ENCODE measurements around the gene MACO1. TPM values are rescaled to one million over a fixed set of nuclear protein-coding genes. Genes with fewer than 3 reads are reported as not detected.
"Not testable (repeated sequence)": the region's sequence is repeated elsewhere in the genome, so short reads cannot be mapped to it uniquely, and the experiment has no call there.

Gene MACO1
- total and polyA plus RNA-seq, 8 donors = 8.8 to 28.2 (median 21.6) TPM

DNA sequence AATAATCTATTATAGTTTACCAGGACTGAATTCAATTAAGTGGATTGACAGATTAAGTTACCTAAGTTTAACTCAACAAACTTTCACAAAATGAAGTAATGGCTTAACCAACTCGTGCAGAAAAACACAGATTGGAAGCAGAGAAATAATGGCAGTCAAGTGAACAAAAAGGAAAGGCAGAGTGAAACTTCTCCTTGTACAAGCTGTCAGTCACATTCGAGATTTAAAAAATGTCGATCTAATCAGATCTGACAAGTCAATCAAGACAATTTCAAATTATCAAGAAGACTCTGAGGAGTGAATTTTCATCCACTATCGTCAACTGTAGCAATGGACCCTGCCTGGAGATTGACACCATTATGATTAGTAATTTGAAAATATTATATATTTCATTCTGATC is 13.4 kb upstream of the MACO1 start:
- intact Hi-C loops (cut with DNase I); H3K4me1 ChIP-seq; H3K36me3 ChIP-seq; H3K27ac ChIP-seq; FAIRE-seq; DNase-seq; H3K27me3 ChIP-seq; H3K9me3 ChIP-seq; ATAC-seq; H3K4me3 ChIP-seq: not testable (repeated sequence)
- 79% methylated on average over 4 of the region's 4 CpGs for WGBS, 2 donors

DNA sequence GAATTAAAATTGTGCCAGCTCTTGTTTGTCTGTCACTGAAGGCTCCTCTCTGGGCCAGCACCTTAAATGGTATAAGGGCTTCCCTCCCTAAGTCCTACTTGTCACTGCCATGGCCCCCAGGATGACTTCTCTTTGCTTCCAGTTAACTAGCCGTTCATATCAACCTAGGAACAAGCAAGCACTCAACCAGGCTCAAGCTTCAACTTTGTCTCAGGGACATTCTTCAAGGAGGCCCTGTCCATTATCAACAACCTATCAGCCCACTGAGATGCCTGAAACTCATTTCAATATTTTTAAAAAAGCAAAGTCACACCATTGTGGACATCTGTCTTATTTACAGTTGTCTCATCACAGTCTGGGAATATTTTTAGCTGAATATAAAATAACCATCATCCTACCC is 11.4 kb upstream of the MACO1 start:
- H3K27me3 ChIP-seq; H3K27ac ChIP-seq; ATAC-seq; H3K4me1 ChIP-seq; intact Hi-C loops (cut with DNase I); H3K9me3 ChIP-seq; DNase-seq; FAIRE-seq; H3K36me3 ChIP-seq; H3K4me3 ChIP-seq: not testable (repeated sequence)
- 89 to 93% methylated on average over 1 of the region's 1 CpG for WGBS, 2 donors

DNA sequence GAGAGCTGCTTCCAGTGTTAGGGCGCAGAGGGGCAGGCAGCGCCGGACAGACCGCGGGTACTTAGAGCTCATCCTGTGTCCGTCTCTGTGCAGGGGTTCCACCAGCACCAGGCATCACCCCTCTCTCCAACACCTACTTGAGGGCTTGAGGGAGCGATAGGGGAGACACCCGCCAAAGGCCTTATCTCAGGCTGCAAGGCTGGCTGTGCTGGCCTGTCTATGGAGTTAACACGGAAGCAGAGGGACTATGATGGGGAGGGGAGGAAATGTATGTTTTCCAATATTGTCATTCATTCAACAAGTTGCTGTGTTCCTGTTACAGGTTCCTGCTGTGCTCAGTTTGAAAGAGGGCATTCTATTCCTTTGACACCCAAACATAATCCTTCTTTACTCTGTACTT is 10.0 kb upstream of the MACO1 start, which contains the start of gene RHCE:
RHCE (minus strand) TSS at position 111 of the 400 bp plus-strand sequence; CDS start at position 72, 39 bp downstream.
- H3K9me3 ChIP-seq; FAIRE-seq; H3K4me3 ChIP-seq; H3K36me3 ChIP-seq; H3K27me3 ChIP-seq; intact Hi-C loops (cut with DNase I); ATAC-seq; DNase-seq; H3K27ac ChIP-seq: not testable (repeated sequence)
- WGBS, 2 donors = 88 to 91% methylated on average over 8 to 9 of the region's 9 CpGs
- peaks cover 0 to 12% (median 11%) of the 10 kb centered on the region in 3 donors for H3K4me1 ChIP-seq

DNA sequence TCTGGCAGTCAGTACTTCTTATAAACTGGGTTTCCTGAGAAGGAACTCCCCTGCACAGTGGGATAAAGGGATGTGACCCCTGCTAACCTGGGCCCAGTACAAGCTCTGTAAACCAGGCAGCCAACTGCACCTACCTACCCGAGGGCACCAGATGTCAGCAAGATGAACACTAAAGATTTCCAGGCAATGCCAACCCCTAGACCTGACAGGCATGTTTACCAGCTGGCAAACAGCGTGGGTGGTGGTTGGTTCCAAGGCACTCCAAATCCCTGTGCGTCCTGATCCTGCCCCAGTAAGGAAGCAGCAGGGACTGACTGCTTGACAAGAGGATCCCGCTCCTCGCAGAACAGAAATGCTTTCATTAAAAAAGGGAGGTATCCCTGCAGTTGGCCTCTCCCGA is 7.5 kb upstream of the MACO1 start:
- ATAC-seq (peak; percentile 52 to 77 (median 74)), DNase-seq (peak in 5 of 6 donors; percentile 69 to 76 (median 70))
- H3K36me3 ChIP-seq; FAIRE-seq; intact Hi-C loops (cut with DNase I); H3K4me3 ChIP-seq; H3K27me3 ChIP-seq; H3K9me3 ChIP-seq: not testable (repeated sequence)
- Histone ChIP-seq H3K27ac (peak overlapping the region in 2 of 4 donors; percentile 41 to 55), H3K4me1 (peaks cover 0 to 18% (median 12%) of the 10 kb centered on the region in 3 donors)
- WGBS, 2 donors = 25 to 37% methylated on average over 6 of the region's 6 CpGs

DNA sequence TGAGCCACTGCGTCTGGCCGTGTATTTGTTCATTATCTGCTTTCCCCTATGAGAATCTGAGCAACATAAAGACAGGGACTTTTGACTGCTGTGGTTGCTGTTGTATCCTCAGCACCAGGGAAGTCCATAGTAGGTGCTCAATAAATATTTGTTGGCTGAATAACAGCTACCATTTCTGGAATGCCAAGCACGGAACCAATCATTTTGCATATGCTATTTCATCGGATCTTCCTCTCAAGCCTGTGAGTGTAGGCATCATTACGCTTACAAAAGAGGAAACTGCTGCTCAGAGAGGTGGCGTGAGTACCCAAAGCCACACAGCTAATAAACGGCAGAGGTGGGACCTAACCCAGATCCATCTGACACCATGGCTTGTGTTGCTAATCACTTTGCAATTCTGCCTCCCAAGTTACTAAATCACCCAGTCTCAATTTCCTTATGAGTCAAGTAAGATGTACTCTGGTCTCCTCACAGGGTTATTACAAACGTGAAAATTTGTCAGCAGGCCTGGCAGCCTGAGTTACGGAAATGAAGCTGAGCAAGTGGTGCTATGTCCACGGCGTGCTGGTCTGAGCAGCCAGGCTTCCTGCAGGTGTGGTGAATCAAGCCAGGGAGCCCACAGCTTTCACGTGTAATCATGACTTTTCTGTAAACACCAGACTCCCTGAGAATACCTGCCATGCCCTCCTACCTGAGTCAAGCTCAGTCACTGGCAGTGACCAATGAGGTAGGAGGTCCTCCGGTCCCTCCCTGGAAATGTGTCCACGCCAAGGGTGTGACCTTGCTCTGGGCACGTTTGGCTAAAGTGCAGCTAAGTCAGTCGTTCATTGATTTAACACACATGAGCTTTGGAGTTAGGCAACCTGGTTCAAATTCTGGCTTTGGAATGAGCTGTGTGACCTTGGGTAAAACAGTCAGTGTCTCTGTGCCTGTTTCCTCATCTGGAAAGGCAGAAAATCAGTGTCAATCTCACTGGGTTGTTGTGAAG is 5.3 kb upstream of the MACO1 start:
- ATAC-seq (peak; percentile 57 to 73 (median 64)), DNase-seq (peak; percentile 60 to 92 (median 87)), FAIRE-seq (no peak)
- no peak for TF ChIP-seq CTCF (IDR thresholded peaks at IDR 0.05)
- Histone ChIP-seq H3K27ac (peak overlapping the region; percentile 37 to 84 (median 69)), H3K36me3 (no peaks in the 10 kb centered on the region), H3K27me3 (no peaks in the 10 kb centered on the region), H3K4me3 (no peak overlapping the region), H3K4me1 (peaks cover 0 to 23% (median 12%) of the 10 kb centered on the region in 3 donors), H3K9me3 (no peaks in the 10 kb centered on the region)
- WGBS, 2 donors = 45 to 46% methylated on average over 16 of the region's 16 CpGs
- intact Hi-C loops (cut with DNase I) = no loop called here

DNA sequence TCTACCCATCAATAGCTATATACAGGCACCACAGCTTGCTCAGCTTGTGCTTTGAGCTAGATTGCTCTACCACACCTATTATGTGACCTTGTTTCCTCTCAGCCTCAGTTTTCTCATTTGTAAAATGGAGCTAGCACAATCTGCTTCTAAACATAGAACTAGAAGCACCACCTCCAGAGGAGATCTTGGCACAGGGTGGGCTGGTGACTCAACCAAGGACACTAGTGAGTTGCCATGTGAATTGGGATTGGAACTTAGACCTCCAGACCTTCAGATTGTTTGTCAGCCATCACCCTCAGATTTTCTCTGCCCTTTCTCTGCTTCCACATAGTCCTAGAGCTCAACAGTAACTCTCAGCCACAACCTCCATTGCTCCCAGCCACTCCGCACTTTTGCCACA is 3.0 kb upstream of the MACO1 start:
- no peak for TF ChIP-seq CTCF (IDR thresholded peaks at IDR 0.05)
- no peaks in the 10 kb centered on the region for H3K27me3 ChIP-seq
- intact Hi-C loops (cut with DNase I) = no loop called here
- H3K27ac ChIP-seq = no peak overlapping the region
- H3K4me1 ChIP-seq = peaks cover 0 to 29% (median 12%) of the 10 kb centered on the region in 3 donors
- DNase-seq (peak in 2 of 6 donors; percentile 37 to 44), ATAC-seq (no peak), FAIRE-seq (no peak)
- WGBS, 2 donors = 100% methylated on average over 1 of the region's 1 CpG
- no peaks in the 10 kb centered on the region for H3K9me3 ChIP-seq
- H3K36me3 ChIP-seq = no peaks in the 10 kb centered on the region
- H3K4me3 ChIP-seq = no peak overlapping the region
